ENCODE measurements around the gene CPNE5.
A peak's percentile ranks its signal among the peaks of the same experiment; 100 is the strongest.

The CPNE5 gene

GRCh38 chr6:36769676-36770499 is 69.4 kb downstream of the CPNE5 start:
- TF ChIP-seq FOXP2 (optimal IDR thresholded peaks at IDR 0.05; ENCODE audit: borderline replicate concordance, extremely low read depth, extremely low read length, insufficient read depth) (peak; percentile 73), POLR2AphosphoS5 (IDR thresholded peaks at IDR 0.05; ENCODE audit: low read depth, low read length) (no peak), TAF1 (IDR thresholded peaks at IDR 0.05; ENCODE audit: borderline replicate concordance, insufficient read depth, low read length) (no peak), SIN3A (IDR thresholded peaks at IDR 0.05; ENCODE audit: borderline replicate concordance, insufficient read depth, low read length) (no peak), REST (IDR thresholded peaks at IDR 0.05; ENCODE audit: insufficient read depth in 1 of 2, low read depth in 2 of 2, low read length in 2 of 2) (no peak)

- TF ChIP-seq FOXP2 (optimal IDR thresholded peaks at IDR 0.05; ENCODE audit: borderline replicate concordance, extremely low read depth, extremely low read length, insufficient read depth) = no peak
- TF ChIP-seq TAF1 (IDR thresholded peaks at IDR 0.05; ENCODE audit: borderline replicate concordance, insufficient read depth, low read length) = no peak
- TF ChIP-seq POLR2AphosphoS5 (IDR thresholded peaks at IDR 0.05; ENCODE audit: low read depth, low read length) = no peak
- TF ChIP-seq REST (IDR thresholded peaks at IDR 0.05; ENCODE audit: insufficient read depth in 1 of 2, low read depth in 2 of 2, low read length in 2 of 2) = no peak
- TF ChIP-seq SIN3A (IDR thresholded peaks at IDR 0.05; ENCODE audit: borderline replicate concordance, insufficient read depth, low read length) = no peak
These were observed 70.0 kb downstream of the CPNE5 start for GRCh38 chr6:36769183-36769675.

GRCh38 chr6:36766399-36766945 is 72.8 kb downstream of the CPNE5 start:
- no peak for TF ChIP-seq SIN3A (IDR thresholded peaks at IDR 0.05; ENCODE audit: borderline replicate concordance, insufficient read depth, low read length)

GRCh38 chr6:36765594-36766398 is 73.4 kb downstream of the CPNE5 start:
- no peak for TF ChIP-seq SIN3A (IDR thresholded peaks at IDR 0.05; ENCODE audit: borderline replicate concordance, insufficient read depth, low read length)
- no peak for TF ChIP-seq POLR2AphosphoS5 (IDR thresholded peaks at IDR 0.05; ENCODE audit: low read depth, low read length)

GRCh38 chr6:36765190-36765589 is 74.1 kb downstream of the CPNE5 start:
- TF ChIP-seq SIN3A (IDR thresholded peaks at IDR 0.05; ENCODE audit: borderline replicate concordance, insufficient read depth, low read length) (no peak), TAF1 (IDR thresholded peaks at IDR 0.05; ENCODE audit: borderline replicate concordance, insufficient read depth, low read length) (no peak), REST (IDR thresholded peaks at IDR 0.05; ENCODE audit: insufficient read depth in 1 of 2, low read depth in 2 of 2, low read length in 2 of 2) (no peak), FOXP2 (optimal IDR thresholded peaks at IDR 0.05; ENCODE audit: borderline replicate concordance, extremely low read depth, extremely low read length, insufficient read depth) (no peak), POLR2AphosphoS5 (IDR thresholded peaks at IDR 0.05; ENCODE audit: low read depth, low read length) (no peak)

All from PFSK-1 (cell line).